Keratinocyte (primary cell): ENCODE results near the gene CPEB3.

Experiments used
- EZH2 ChIP-seq: IDR thresholded peaks from one replicate; pipeline ENCODE4 v1.6.1; 2012; ENCODE audit warnings: inconsistent platforms, mild to moderate bottlenecking, low read length, moderate library complexity
- TF ChIP-seq, protein P1 (sequence below), 3 experiments: IDR thresholded peaks in 1 of 3; conservative IDR thresholded peaks in 1 of 3; optimal IDR thresholded peaks in 1 of 3; 2 replicates in 2 of 3; 3 replicates in 1 of 3; pipeline versions ENCODE3 to v1.5.1; 2011; ENCODE audit warnings: low read length in 3 of 3, mild to moderate bottlenecking in 3 of 3, moderate library complexity in 2 of 3, control low read depth in 1 of 3, inconsistent platforms in 1 of 3; ENCODE audit not compliant: insufficient read depth in 2 of 3; ENCODE audit errors: extremely low read depth in 1 of 3

DNA sequence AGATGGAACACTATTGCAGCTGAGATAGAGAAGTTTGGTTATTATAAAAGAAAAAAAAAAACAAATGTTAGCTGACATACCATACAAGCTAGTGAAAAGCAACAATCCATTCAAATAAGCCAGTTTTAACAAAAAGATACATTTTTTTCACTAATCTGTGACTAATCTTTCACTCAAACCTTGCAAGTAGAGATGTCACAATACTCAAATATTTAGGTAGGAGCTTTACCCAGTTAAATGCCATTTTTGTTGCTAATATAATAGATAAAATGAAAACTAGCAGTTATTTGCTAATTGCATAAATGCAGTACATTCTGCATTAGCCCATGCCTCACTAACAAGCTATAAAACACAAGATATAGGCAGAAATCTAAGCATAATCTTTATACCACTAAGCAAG, 243.7 kb downstream of the CPEB3 start:
- TF ChIP-seq, protein P1, sequence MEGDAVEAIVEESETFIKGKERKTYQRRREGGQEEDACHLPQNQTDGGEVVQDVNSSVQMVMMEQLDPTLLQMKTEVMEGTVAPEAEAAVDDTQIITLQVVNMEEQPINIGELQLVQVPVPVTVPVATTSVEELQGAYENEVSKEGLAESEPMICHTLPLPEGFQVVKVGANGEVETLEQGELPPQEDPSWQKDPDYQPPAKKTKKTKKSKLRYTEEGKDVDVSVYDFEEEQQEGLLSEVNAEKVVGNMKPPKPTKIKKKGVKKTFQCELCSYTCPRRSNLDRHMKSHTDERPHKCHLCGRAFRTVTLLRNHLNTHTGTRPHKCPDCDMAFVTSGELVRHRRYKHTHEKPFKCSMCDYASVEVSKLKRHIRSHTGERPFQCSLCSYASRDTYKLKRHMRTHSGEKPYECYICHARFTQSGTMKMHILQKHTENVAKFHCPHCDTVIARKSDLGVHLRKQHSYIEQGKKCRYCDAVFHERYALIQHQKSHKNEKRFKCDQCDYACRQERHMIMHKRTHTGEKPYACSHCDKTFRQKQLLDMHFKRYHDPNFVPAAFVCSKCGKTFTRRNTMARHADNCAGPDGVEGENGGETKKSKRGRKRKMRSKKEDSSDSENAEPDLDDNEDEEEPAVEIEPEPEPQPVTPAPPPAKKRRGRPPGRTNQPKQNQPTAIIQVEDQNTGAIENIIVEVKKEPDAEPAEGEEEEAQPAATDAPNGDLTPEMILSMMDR (optimal IDR thresholded peaks at IDR 0.05 in 1 of 3, IDR thresholded peaks at IDR 0.05 in 1 of 3, conservative IDR thresholded peaks at IDR 0.05 in 1 of 3; ENCODE audit: extremely low read depth in 1 of 3, insufficient read depth in 2 of 3, low read length in 3 of 3), result no peak
- no peak for TF ChIP-seq EZH2
